ENCODE measurements around the gene LRRC25. TPM values are rescaled to one million over a fixed set of nuclear protein-coding genes. Genes with fewer than 3 reads are reported as not detected.
A peak's percentile ranks its signal among the peaks of the same experiment; 100 is the strongest.
"Not testable (repeated sequence)": the region's sequence is repeated elsewhere in the genome, so short reads cannot be mapped to it uniquely, and the experiment has no call there.

LRRC25 gene
- total RNA-seq, 6 donors from 2014 or later = 4.0 to 49.4 (median 24.0) TPM

- no peak for ATAC-seq (ENCODE audit: low FRiP score in 2 of 2)
- WGBS, 2 donors = 57 to 69% methylated on average over 7 of the region's 7 CpGs
- no peaks in the 10 kb centered on the region for H3K27me3 ChIP-seq
- DNase-seq = no peak
- H3K27ac ChIP-seq = peak overlapping the region in 1 of 4 donors; percentile 73
- H3K4me1 ChIP-seq = peaks cover 29 to 61% (median 50%) of the 10 kb centered on the region in 4 donors
- no peaks in the 10 kb centered on the region for H3K36me3 ChIP-seq
- H3K9me3 ChIP-seq = no peaks in the 10 kb centered on the region
- no peak overlapping the region for H3K4me3 ChIP-seq
- TF ChIP-seq EP300 (IDR thresholded peaks at IDR 0.05) (no peak), POLR2A (IDR thresholded peaks at IDR 0.05) (no peak)
- TF ChIP-seq, protein P1, sequence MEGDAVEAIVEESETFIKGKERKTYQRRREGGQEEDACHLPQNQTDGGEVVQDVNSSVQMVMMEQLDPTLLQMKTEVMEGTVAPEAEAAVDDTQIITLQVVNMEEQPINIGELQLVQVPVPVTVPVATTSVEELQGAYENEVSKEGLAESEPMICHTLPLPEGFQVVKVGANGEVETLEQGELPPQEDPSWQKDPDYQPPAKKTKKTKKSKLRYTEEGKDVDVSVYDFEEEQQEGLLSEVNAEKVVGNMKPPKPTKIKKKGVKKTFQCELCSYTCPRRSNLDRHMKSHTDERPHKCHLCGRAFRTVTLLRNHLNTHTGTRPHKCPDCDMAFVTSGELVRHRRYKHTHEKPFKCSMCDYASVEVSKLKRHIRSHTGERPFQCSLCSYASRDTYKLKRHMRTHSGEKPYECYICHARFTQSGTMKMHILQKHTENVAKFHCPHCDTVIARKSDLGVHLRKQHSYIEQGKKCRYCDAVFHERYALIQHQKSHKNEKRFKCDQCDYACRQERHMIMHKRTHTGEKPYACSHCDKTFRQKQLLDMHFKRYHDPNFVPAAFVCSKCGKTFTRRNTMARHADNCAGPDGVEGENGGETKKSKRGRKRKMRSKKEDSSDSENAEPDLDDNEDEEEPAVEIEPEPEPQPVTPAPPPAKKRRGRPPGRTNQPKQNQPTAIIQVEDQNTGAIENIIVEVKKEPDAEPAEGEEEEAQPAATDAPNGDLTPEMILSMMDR (IDR thresholded peaks at IDR 0.05) = no peak
These were observed 12.6 kb downstream of the LRRC25 start for GRCh38 chr19:18384775-18385174.

- not testable (repeated sequence) for H3K4me3 ChIP-seq; ATAC-seq (ENCODE audit: low FRiP score in 2 of 2); H3K27me3 ChIP-seq; DNase-seq; H3K9me3 ChIP-seq; H3K36me3 ChIP-seq
- Histone ChIP-seq H3K4me1 (peaks cover 32 to 69% (median 56%) of the 10 kb centered on the region in 4 donors), H3K27ac (peak overlapping the region in 1 of 4 donors; percentile 64)
- 88% methylated on average over 11 of the region's 11 CpGs for WGBS, 2 donors
These were observed 13.8 kb downstream of the LRRC25 start for GRCh38 chr19:18383622-18384021.

DNA sequence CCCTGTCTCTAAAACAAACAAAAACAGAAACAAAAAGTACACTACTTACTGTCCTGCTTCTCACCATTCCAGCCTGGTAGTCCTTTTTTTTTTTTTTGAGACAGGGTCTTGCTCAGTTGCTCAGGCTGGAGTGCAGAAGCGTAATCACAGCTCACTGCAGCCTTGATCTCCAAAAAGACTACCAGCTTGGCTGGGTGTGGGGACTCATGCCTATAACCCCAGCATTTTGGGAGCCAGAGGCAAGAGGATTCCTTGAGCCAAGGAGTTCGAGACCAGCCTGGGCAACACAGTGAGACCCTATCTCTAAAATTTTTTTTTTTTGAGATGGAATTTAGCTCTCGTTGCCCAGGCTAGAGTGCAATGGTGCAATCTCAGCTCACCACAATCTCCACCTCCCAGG is 16.6 kb downstream of the LRRC25 start:
- Histone ChIP-seq H3K27me3 (no peaks in the 10 kb centered on the region), H3K9me3 (no peaks in the 10 kb centered on the region), H3K4me1 (peaks cover 24 to 61% (median 42%) of the 10 kb centered on the region in 4 donors), H3K36me3 (no peaks in the 10 kb centered on the region), H3K27ac (peak overlapping the region; percentile 33 to 85 (median 82)), H3K4me3 (no peak overlapping the region)
- DNase-seq (no peak), ATAC-seq (ENCODE audit: low FRiP score in 2 of 2) (no peak)
- 64 to 77% methylated on average over 3 of the region's 3 CpGs for WGBS, 2 donors
- TF ChIP-seq POLR2AphosphoS5 (IDR thresholded peaks at IDR 0.05) (no peak), POLR2A (IDR thresholded peaks at IDR 0.05) (no peak), EP300 (IDR thresholded peaks at IDR 0.05) (no peak)
- TF ChIP-seq, protein P1 (IDR thresholded peaks at IDR 0.05) = no peak

- ATAC-seq (ENCODE audit: low FRiP score in 2 of 2) = peak; percentile 81 to 92
- H3K4me3 ChIP-seq = no peak overlapping the region
- peak; percentile 54 to 56 for TF ChIP-seq POLR2AphosphoS5 (IDR thresholded peaks at IDR 0.05)
- TF ChIP-seq EP300 (IDR thresholded peaks at IDR 0.05) = peak in 1 of 4 donors; percentile 52
- TF ChIP-seq POLR2A (IDR thresholded peaks at IDR 0.05) = peak in 1 of 4 donors; percentile 9
- TF ChIP-seq, protein P1 (IDR thresholded peaks at IDR 0.05) = no peak
- peak overlapping the region; percentile 33 to 85 (median 82) for H3K27ac ChIP-seq
- peak in 1 of 2 donors; percentile 85 for DNase-seq
- H3K27me3 ChIP-seq = no peaks in the 10 kb centered on the region
- no peaks in the 10 kb centered on the region for H3K9me3 ChIP-seq
- 28 to 33% methylated on average over 19 to 22 of the region's 22 CpGs for WGBS, 2 donors
- H3K4me1 ChIP-seq = peaks cover 26 to 64% (median 45%) of the 10 kb centered on the region in 4 donors
- no peaks in the 10 kb centered on the region for H3K36me3 ChIP-seq
These were observed 17.3 kb downstream of the LRRC25 start for GRCh38 chr19:18379803-18380747.

DNA sequence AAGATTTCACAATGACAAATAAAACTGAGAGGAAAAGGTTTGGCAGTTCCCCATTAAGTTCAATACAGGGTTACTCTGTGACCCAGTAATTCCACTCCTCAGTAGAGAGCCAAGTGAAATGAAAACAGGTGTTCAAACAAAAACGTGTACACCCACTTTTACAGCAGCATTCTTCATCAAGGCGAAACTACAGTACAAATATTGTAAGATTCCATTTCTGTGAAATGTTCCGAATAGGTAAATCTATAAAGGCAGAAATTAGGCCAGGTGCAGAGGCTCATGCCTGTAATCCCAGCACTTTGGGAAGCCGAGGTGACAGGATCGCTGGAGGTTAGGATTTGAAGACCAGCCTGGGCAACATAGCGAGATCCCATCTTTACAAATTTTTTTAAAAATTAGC is 20.4 kb downstream of the LRRC25 start:
- Histone ChIP-seq H3K9me3 (no peaks in the 10 kb centered on the region), H3K27me3 (no peaks in the 10 kb centered on the region), H3K27ac (peak overlapping the region in 3 of 4 donors; percentile 72 to 84 (median 83)), H3K4me1 (peaks cover 46 to 79% (median 57%) of the 10 kb centered on the region in 4 donors), H3K4me3 (no peak overlapping the region), H3K36me3 (no peaks in the 10 kb centered on the region)
- ATAC-seq (ENCODE audit: low FRiP score in 2 of 2) = peak in 1 of 2 donors; percentile 42
- no peak for DNase-seq
- no peak for TF ChIP-seq POLR2A (IDR thresholded peaks at IDR 0.05)
- TF ChIP-seq, protein P1 (IDR thresholded peaks at IDR 0.05) = no peak
- TF ChIP-seq EP300 (IDR thresholded peaks at IDR 0.05) = peak in 1 of 4 donors; percentile 80
- WGBS, 2 donors = 66% methylated on average over 6 of the region's 6 CpGs

Measured in upper lobe of left lung (tissue), 6 donors.